Measurements from ENCODE around the gene SAP25. TPM values are rescaled to one million over a fixed set of nuclear protein-coding genes. Genes with fewer than 3 reads are reported as not detected.

SAP25 gene
- total and polyA plus RNA-seq, 2 experiments from 2014 or later = 3.8 to 4.1 TPM

GRCh38 chr7:100590077-100590737 is 16.5 kb upstream of the SAP25 start (continued):
- TF ChIP-seq ZNF462 (CRISPR knock-in tag; IDR thresholded peaks at IDR 0.05) = no peak
- no peak for TF ChIP-seq CTCF (conservative IDR thresholded peaks at IDR 0.05; ENCODE audit: low read depth in 2 of 2)
- TF ChIP-seq EZH2phosphoT487 (IDR thresholded peaks at IDR 0.05; ENCODE audit: unreplicated experiment) = no peak
- TF ChIP-seq EZH2 (IDR thresholded peaks at IDR 0.05; ENCODE audit: low read depth, unreplicated experiment) = no peak
- no peak for TF ChIP-seq ETS1 (IDR thresholded peaks at IDR 0.05)
